ENCODE results near the gene DERL3.

DERL3 gene

DNA sequence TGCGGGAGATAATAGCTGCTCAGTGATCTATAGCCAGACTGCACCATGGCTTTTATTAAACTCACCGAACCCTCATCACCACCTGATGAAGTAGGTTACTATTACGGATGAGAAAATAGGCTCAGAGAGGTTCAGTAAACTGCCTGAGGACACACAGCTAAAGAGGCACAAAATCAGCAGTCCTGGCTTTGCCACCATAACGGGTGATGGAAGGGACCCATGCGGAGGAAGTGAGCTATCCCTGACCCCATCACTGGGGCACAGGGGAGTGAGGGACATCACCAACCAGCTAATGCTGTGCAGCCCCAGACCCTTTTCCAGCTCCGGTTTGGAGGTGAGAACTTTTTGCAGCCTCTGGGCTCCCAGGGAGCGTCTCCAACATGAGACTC is 7.3 kb upstream of the DERL3 start:
- no peak for DNase-seq

- DNase-seq: no peak
Measured at GRCh38 chr22:23845265-23846080, 6.7 kb upstream of the DERL3 start.

GRCh38 chr22:23844739-23845202 is 6.0 kb upstream of the DERL3 start:
- DNase-seq: no peak

- no peak for DNase-seq
Measured at GRCh38 chr22:23842599-23842998, 3.8 kb upstream of the DERL3 start.

DNA sequence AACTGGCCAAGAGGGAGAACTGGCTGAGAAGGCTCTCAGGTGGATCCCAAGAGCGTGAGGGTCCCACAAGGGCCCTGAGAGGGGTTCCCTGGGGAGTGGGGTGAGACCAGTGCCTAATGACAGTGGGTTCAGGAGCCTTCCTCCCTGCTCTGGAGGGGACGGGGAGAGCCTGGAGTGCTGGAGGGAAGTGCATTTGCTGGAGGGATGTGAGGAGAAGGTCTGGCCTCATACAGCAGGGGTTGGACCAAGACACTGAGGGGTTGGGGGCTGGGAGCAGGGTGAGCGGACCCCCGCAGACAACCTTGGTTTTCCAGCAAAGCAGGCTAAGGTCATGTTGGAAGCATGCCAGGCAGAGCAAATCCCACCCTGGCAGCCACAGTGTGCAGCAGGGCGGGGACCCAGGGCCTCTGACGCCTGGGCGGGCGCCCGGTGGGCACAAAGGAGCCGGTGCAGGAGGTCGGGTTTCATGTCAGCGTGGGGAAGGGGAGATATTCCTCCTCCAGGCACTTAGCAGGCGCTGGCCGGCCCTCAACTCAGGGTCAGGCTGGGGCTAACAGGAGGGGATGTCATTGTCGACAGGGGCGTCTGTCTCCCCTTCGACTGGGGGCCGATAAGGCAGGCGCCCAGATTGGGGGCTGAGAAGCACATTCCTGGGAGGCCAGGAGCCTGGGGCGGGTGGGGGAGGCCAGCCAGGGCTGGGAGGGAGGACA is 3.1 kb upstream of the DERL3 start:
- no peak for DNase-seq

DNA sequence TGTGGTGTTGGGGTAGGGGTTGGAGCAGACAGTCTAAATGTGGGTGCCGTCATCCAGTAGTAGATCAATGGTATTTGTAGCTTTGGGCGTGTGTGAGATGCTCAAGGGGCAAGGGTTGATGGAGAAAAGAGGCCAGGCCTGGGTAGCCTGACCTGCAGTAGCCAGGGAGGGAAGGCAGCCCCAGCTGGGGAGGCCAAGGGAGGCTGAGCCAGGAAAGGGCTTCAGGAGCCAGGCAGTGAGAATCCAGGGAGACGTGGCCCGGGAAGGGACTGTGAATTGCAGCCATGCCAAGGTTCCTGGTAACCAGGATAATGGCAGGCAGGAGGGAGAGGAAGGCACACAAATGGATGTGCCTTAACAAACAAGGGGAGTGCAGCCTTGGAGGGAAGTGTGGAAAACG is 2.5 kb upstream of the DERL3 start:
- no peak for DNase-seq

DNA sequence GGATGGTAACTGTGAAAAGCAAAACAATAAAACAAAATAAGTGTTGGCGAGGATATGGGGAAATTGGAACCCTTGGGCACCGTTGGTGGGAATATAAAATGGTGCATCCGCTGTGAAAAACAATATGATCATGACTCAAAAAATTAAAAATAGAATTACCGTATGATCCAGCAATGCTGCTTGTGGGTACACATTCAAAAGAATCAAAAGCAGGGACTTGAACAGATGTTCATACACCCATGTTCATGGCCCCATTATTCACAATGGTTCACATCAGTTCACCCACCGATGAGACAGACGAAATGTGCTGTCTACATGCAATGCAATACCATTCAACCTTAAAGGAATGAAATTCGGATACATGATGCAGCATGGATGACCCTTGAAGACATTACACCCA is 1.2 kb upstream of the DERL3 start:
- no peak for DNase-seq

GRCh38 chr22:23837911-23838680 is 710 bp downstream of the DERL3 start:
- no peak for DNase-seq

DNA sequence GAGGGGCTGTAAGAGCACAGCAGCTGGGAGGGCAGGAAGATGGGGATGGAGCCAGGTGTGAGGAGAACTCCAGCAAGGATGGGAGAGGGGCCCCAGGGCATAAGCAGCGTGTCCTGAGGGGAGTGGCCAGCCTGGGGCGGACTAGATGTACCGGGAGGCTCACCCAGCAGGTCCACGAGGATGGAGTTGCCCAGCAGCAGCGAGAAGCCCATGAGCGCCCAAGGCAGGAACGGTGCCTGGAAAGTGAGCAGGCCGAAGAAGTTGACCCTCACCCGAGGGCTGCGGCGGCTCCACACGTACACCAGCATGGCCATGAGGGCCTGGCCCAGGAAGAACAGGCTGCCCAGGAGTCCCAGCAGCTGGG is 1.3 kb downstream of the DERL3 start:
- no peak for DNase-seq

DNA sequence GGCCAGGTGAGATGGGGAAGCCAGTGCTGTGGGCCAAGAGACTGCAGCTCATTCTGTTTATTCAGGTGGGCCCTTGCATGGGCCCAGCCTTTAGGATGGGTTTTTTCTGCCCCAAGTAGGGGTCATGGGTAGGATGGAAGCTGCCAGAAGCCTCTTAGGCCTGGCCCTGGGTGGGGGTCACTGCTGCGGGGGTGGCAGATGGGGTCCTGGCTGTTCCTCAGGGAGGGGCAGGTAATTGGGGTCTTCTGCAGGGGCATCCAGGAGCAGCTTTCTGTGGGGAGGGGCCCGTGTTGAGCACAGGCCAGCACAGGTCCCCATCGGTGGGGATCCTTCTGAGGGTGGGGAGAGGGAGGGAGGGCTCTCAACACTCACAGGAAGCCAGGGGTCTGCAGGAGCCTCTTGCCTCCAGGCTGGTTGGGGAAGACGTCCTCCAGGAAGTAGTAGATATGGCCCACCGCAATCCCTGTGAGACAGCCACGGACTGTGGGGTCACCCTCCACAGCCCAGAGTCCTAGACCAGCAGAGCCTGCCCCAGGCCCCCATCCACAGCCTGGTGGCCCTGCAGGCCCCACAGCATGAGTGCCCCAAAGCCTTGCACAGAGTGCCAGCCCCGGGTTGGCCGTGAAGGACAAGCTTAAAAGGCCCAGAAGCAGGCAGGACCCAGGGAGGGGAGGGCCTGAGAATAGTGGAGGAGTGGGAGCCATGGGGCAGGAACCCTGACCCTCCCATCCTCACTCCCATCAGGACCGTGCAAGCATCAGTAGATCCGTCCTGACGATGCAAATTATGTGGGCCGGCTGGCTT is 1.9 kb downstream of the DERL3 start:
- DNase-seq: no peak

DNA sequence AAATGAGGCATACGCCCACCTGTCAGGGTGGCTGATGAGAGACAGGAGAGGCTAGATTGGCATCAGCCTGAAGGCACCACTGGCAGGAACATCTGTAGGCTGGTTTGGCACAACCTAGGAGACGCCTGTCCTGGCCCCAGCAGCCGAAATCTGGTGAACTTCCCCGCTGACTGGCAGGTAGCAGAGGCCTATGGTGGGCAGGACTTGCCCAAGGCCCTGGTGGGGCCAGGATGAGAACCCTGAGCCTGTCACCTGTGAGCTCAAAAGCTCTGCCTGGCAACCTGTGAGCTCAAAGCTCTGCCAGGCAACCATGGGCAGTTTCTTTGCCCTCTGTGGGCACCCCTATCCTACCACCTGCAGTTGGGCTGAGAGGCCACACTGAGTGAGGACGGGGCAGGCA is 2.5 kb downstream of the DERL3 start:
- DNase-seq: no peak

DNA sequence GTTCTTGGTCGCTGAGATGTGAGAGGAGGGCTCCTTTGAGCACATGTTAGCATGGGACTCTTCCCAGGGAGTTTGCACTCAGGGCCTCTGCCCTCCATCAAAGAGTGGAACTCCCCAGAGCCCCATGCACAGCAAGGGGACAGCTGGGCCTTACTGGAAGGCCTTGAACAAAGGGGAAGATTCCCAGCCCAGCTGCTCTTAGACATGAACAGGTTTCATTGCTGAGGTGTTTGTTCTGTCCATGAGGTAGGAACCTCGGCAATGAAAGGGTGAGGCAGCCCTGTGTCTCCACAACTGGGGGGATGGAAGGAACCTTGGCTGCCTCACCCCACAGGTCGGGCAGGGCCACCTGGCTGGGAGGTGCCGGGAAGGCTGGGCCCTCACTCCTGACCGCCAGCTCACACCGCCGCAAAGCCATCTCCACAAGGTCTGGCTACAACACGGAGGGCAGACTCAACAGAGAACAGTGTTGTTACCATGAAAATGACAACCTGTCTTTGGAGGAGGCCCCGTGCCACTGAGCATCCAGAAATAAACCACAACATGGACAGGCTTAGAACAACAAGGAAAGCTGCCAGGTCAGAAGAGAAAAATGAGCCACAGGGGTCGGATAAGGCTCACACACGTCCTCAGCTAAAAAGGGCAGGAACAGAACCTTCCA is 3.2 kb downstream of the DERL3 start:
- no peak for DNase-seq

DNA sequence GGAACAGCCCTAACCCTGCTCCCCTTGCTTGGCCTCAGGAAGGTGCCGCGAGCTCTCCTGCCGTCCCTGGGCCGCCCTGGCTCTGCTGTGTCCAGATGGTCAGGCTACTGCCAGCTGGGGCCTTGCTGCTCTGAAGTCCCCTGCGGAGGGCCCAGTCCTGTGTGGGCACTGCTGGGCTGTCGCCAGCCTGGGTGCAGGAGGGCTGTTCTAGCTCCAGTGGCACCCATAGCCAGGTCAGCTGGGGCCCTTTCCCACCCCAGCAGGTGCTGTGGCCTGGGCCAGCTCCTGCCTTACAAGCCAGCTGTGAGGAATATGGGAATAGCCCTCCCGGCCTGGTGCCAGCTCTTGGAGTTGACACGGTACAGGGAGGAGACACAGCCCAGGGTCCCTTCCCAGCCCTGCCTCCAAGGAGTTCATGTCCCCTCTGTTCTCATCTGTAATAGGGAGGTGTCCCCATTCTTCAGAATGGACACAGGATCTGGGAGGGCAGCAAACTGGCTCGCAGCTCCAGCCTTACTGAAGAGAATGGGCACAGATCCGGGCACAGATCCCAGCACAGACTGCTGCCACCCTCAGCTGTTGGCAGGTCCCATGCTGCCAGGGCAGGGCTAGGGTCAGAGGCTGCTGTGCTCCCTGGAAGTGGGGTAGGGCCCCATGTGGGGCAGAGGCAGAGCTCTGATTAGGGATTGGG is 3.9 kb downstream of the DERL3 start:
- DNase-seq: no peak

GRCh38 chr22:23834406-23834792 is 4.4 kb downstream of the DERL3 start:
- no peak for DNase-seq

DNA sequence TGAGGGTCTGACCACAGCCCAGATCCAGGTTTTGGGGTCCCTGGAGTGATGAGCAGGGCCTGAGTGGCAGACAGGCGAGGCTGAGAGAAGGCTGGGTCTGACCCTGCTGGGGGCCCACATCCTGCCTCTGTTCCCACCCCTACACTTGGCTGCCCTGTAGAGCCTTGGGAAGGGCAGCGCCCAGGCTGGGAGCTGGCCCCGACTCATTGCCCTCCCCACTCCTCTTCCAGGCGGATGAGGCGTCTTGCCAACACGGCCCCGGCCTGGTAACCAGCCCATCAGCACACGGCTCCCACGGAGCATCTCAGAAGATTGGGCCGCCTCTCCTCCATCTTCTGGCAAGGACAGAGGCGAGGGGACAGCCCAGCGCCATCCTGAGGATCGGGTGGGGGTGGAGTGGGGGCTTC is 4.9 kb downstream of the DERL3 start:
- DNase-seq: no peak

- no peak for DNase-seq
Measured at GRCh38 chr22:23833017-23833751, 5.6 kb downstream of the DERL3 start.

GRCh38 chr22:23832226-23833016 is 6.4 kb downstream of the DERL3 start:
- no peak for DNase-seq

DNA sequence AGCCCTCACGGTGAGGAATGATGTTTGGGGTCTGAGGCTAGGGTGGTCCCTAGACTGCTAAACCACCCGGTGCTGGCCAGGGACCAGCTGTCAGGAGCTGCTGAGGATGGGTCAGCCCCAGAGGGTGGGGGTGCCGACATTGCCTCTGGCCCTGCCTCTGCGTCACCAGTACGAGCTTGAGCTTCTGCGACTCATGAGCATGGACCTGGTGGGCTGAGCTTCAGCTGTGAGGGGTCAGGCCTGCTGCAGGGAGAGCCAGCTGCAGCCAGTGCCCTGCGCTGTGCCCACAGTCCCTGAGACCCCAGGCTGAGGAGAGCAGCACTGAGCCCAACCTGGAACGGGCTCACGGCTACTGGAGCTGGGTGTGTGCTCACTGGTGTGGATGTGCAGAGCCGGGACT is 7.0 kb downstream of the DERL3 start:
- DNase-seq: no peak

DNA sequence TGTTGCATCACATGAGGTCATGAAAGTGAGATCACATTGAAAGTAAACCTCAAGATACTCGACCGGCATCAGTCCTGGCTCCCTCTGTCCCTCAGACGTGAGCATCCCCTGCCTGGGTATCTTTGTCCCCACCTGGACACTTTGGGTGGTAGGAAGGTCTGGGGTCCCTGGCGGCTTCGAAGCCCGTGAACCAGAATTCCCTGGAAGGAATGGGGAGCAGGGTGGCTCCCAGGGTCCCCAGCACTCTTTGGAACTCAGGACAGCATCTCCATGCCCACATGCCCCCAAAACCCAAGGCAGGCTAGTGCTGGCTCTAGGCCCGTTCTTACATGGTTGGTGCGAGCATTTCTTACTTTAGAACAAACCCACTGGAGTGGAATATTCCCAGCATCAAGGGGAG is 7.5 kb downstream of the DERL3 start:
- no peak for DNase-seq

GRCh38 chr22:23829845-23830372 is 8.9 kb downstream of the DERL3 start:
- DNase-seq: no peak

All from CD4-positive, alpha-beta T cell treated with Interleukin-12 subunit alpha and Interleukin-12 subunit beta, for 1 hour (primary cell).